RPMI7951 (cell line): Measurements from ENCODE around the gene CRISPLD2. TPM values are rescaled to one million over a fixed set of nuclear protein-coding genes. Genes with fewer than 3 reads are reported as not detected.
"Not testable (repeated sequence)": the region's sequence is repeated elsewhere in the genome, so short reads cannot be mapped to it uniquely, and the experiment has no call there.

Experiments
- DNase-seq: peaks from one replicate; pipeline ENCODE4 v3.0.0-alpha.2; 2012; ENCODE audit warnings: low read depth
- total RNA-seq: library from RNA; depleted of rRNA; stranded (reverse); fragments of >200 nt; shearing (Covaris generic); gene quantifications from 2 replicates; pipeline ENCODE4 v1.2.3, GENCODE V29; 2014

The CRISPLD2 gene
- total RNA-seq, 1 experiment from 2014 or later: 8.8 TPM

DNA sequence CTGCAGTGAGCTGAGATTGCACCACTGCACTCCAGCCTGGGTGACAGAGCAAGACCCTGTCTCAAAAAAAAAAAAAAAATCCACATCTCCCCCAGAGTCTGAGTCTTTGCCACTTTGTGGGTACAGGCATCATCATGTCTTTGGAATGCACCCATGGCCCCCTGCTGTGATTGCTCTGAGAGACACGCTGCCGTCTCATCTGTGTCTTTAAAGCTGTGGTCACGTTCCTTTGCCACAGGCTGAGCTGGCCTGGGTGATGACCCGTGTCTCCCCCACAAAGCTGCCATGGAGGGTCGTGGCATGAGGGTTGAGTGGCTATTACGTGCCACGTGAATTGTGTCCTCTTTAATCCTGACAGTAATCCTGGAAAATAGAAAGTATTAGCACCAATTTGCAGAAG, 20.2 kb downstream of the CRISPLD2 start:
- DNase-seq: peak; percentile 93

DNA sequence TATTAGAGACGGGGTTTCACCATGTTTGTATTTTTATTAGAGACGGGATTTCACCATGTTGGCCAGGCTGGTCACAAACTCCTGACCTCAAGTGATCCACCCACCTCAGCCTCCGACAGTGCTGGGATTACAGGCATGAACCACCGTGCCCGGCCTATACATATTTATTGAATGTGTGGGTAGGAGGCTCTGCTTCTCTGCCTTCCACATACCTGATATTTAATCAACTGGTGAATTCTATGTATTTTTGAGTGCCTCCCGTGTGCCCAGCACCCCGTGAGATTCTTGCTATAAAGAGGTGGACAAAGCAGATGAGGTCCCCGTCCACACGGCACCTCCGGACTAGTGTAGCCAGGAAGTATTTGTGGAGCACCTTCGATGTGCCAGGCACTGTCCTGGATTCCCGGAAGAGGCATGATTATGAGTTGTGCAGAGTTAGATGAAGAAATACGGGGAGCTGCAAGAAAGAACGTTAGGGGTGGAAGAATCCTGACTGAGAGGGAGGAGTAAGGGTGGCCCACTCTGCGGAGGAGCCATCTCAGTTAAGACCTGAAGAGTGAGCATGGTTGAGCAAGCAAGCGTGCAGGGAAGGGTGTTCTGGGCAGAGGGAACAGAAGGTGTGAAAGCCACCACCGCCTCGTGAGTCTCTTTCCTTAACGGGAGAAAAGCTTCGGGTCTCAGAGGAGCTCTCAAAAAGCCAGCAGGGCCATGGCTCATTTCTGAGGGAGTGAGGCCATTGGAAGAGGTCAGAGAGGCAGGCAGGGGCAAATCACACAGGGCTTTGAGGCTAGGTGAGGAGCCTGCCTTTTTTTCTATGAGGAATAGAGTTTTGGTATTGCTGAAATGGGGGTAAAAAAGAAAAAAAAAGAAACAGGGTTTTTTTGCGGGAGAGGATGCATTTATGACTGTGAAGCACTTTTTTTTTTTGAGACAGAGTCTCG, 21.2 kb downstream of the CRISPLD2 start:
- DNase-seq: no peak

DNA sequence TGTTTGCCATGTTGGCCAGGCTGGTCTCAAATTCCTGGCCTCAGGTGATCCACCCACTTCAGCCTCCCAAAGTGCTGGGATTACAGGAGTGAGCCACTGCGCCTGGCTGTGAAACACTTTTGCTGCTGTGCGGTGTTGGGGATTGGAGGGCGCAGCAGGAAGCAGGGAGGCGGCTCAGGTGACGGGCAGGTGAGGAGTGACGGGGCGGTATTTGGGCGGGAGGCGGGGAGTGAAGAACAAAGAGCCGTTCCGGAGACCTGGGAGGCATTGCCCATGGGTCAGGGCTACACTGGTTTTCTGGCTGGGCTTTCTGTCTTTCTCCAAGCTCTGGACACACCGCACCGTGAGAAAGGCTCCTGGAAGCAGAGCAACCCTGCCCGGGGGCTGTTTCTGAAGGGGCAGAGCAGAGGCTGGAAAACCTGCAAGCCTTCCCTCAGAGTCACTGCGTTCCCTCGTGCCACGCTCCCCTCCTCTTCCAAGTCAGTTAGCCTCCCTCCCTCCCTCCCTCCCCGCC, 22.1 kb downstream of the CRISPLD2 start:
- DNase-seq: no peak

DNA sequence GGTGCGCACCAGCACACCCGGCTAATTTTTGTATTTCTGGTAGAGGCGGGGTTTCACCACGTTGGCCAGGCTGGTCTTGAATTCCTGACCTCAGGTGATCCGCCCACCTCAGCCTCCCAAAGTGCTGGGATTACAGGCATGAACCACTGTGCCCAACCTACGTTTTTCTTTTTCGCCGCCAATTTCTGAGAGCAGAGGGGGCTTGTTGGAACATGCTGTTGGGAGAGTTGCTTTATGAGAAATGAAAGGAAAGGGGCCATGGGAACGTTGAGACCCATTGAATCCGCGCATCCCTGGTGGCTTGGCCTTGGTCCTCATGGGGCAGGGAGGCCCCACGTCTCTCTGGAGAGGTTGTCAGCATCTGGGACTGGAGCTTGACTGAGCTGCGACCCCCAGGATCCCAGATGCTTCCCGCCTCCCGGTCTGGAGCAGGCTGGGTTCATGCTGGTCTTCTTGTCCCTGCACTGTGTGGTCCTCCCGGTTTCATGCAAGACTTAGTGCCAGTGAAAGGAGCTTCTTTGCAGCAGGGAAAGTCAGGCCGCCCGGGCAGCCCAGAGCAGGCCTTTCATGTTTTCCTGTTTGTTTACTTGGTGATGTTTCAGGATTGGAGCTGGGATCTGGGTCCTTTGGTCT, 22.8 kb downstream of the CRISPLD2 start:
- DNase-seq: no peak

DNA sequence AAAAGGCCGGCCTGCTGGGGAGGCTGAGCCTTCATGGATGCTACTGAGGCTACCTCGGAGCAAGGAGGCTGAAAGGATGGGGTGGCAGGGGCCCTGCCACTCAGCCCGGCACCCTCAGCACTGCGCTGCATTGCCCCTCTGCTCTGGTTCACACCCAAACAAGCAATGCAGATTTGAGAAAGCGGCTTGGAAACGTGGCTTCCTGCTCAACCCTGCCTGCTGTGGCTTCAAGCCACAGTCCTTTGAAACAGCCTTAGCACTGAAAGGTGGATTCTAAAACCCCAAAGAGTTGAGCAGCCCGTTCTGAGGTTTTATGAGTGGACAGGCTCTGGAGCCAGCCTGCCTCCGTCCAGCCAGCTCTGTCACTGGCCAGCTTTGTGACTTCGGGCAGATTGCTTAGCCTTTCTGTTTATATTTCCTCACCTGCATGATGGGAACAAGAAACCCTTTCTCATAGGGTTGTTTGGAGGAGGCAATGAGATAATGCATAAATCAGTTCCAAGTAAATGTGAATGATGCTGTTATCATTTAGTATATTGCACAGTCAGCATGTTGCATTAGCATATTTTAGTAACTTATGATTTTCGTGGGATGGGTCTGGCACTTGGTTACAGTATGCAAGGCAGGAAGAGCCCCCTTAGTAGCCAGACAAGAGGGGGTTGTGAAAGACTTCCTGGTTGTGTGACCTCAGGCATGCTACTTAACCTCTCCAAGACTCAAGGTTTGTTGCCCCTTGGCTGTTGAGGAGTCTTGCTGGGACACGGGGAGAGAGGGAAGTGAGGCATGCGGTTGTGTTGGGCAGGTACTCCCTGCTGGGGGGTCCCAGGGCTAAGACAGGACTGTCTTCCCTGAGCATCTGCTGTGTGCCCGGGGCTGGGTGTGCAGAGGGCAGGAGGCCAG, 23.6 kb downstream of the CRISPLD2 start:
- DNase-seq: no peak

DNA sequence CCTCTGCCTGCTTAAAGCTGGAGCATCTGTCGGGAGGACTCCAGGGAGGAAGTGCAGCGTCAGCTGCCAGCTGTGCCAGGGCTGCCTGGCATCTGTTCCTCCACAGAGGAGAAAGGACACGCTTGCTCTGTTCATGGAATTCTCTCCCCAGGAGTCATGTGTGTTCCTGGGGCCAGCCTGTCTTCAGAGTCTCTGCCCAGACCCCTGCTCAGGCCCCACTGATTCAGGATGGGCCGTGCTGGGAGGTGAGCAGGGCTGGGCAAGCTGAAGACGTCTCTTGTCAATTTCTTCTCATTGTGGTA, 24.2 kb downstream of the CRISPLD2 start:
- peak; percentile 49 for DNase-seq

DNA sequence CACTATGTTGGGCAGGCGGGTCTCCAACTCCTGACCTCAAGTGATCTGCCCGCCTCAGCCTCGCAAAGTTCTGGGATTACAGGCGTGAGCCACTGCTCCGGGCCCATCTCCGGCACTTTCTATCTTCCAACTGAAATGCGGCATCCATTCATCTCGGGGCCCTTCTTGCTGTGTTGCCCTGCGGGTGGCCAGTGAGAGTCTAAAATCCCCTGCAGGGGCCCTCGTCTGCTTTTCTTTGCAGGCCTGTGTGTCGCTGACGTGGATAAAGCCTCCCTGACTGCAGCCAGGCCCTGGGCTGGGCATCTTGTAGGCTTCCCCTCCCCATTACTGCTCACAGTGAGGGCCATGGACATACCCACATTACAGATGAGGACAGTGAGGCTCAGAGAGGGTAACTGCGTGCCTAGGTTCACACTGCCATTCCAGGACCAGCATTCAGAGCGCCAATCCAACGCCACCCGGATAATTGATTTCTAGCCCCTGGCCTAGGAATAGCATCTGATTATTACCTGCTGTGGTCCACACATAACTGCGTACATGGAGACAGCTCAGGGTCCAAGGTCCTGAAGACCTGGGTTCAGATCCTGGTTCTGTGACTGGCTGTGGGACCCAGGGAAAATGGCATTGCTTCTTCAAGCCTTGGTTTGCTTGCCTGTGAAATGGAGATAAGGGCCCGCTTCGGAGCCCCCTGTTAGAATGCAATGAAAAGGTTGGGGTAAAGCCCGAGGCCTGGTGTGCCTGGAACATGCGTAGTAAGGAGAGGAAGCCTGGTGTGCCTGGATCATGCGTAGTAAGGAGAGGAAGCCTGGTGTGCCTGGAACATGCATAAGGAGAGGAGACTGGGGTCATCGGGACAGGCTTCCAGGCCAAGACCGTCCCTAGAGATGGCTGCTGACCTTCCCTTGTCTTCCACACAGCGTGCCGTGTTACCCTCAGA, 25.0 kb downstream of the CRISPLD2 start:
- no peak for DNase-seq

DNA sequence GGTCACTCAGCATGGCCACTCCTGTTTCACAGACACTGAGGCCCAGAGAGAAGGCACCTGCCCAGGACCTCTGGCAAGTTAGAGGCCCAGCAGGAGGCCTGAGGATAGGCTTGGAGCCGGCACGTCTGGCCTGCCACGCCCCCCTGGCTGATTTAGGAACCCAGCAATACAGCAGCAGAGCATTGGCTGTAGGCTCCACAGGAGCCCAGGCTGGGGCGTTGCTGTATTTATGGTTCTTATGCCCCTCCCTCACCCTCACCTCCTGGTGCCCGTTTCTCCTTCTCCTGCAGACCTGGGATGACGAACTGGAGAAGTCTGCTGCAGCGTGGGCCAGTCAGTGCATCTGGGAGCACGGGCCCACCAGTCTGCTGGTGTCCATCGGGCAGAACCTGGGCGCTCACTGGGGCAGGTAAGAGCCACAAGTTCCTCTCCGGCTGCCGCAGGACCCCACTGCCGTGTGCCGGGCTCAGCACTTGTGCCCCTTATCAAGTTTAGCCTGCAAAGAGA, 25.8 kb downstream of the CRISPLD2 start:
- no peak for DNase-seq

DNA sequence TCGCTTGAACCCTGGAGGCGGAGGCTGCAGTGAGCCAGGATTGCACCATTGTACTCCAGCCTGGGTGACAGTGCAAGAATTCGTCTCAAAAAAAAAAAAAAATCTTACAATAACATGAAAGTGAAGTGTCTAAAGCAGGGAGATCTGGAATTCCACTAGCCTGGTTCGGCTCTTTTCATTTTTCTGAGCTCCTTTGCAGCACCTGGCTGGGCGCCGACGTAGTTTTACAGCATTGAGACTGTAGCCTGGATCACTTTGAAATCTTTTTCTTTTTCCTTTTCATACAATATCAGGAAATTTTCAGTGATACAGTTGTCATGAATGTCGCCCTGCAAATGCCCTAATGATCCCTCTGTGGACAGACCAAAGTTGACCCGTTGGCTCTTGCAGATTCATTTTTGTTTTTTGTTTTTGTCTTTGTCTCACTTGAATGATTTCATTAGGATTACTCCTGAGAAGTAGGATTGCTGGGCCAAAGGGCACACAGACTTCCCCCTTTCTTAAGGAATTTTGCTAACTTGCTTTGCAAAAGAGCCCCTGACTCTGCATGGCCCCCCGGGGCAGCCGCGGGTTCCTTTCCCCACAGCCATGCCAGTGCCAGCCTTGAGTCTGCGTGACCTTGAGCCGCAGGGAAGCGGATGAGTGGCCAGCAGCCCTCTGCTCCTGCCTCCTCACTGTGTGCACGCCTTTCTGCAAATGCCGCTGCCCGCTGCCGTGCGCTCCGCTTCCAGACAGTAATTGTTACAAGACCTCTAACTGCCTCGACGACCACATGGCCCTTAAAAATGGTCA, 28.0 kb downstream of the CRISPLD2 start:
- peak; percentile 64 for DNase-seq

DNA sequence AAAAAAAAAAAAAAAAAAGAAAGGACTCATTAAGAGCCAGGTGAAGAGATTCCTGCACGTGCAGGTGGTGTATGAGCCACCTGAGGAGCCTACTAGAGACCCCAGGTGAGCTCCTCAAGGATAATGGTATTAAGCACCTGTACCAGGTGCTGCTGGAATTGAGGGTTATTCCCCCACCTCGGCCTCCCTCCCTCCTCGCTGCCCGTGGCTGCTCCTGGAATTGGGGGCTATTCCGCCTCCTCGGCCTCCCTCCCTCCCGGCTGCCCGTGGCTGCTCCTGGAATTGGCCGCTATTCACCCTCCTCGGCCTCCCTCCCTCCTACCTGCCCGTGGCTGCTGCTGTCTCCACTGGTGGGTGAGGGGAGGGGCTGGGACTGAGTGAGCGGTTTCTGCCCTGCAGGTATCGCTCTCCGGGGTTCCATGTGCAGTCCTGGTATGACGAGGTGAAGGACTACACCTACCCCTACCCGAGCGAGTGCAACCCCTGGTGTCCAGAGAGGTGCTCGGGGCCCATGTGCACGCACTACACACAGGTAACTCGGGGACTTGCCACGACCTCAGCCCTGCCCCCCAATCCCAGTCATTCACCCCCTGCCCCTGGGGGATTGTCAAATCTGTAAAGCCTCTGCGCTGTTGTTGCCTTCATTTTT, 29.3 kb downstream of the CRISPLD2 start:
- DNase-seq: no peak

DNA sequence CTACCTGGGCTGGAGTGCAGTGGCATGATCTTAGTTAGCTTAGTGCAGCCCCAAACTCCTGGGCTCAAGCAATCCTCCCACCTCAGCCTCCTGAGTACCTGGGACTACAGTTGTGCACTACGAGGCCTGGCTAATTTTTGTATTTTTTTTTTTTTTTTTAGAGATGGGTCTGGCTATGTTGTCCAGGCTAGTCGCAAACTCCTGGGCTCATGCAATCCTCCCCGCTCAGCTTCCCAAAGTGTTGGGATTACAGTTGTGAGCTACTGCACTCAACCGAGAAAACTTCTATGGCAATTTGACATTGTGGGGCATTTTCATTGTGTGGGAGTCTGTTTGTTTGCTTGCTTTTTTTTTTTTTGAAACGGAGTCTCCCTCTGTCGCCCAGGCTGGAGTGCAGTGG, 30.0 kb downstream of the CRISPLD2 start:
- no peak for DNase-seq

DNA sequence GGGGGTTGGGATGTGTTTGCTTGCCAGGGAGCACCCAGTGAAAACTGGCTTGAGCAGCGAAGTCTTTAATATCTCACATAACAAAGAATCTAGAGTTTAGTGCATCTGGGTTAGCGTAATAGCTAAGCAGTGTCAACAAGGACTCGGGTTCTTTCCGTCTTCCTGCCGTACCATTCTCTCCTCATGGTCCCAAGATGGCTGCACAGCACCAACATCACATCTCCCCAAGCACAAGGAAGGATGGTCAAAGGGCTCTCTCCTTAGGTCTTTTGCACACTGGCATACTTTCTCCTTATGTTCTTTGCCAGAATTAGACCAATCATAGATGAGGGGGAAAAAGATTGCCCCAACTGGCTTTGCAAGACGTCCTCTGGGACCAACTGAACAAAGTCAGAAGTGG, 30.9 kb downstream of the CRISPLD2 start:
- no peak for DNase-seq

DNA sequence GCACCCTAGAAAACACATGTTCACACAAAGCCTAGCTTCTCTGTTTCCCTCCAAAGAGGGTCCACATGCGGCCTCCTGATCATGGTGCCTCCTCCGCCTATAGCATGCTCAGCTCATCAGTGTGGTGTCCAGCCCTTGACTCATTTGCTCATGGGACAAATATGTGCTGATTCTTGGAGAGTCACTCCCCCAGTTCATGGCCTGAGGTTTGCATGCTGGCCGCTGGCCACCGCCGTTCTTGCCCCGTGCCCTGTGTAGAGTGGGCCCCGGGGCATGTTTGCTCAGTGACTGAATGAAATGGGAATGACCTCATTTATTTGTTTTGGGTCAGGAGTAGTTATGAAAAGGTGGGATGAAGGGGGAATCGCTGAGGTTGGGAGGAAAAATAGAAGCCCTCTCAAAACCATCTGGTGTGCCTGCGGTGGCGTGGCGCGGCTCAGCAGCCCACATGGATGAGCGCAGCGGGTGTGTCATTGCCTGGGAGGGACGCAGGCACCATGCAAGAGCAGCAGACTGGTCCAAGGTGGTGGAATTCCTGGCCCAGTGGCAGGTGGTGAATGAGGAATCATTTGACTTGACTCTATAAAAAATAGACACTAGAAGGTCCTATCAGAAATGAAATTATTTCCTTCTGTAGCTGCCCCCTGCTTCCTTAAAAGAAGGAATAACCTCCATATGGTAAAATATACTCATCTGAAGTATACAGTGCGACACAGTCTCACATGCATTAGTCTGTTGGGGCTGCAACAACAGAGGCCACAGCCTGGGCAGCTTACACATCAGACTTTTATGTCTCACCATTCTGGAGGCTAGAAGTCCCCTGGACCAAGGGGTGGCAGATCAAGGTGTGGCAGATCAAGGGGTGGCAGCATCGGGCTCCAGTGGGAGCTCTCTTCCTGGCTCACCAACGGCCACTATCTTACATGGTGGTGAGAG, 31.7 kb downstream of the CRISPLD2 start:
- DNase-seq: peak; percentile 100

DNA sequence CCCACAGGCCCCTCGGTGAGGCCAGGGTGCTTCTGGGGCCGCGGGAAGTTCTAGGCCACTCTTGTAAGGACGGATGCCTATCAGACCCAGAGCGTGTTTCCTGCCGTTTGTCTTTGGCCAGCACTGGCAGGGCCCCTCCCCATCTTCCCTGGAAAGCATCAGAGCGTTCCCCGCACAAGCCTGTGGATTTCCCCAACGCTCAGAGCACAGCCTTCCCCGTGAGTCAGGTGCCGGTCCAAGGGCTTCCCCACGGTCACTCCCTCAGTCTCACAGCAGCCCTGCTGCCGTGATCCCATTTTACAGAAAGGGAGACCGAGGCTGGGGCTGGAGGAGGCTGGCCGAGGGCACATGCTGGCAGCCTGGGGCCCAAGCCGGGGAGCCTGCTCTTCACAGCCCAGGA, 33.7 kb downstream of the CRISPLD2 start:
- no peak for DNase-seq

DNA sequence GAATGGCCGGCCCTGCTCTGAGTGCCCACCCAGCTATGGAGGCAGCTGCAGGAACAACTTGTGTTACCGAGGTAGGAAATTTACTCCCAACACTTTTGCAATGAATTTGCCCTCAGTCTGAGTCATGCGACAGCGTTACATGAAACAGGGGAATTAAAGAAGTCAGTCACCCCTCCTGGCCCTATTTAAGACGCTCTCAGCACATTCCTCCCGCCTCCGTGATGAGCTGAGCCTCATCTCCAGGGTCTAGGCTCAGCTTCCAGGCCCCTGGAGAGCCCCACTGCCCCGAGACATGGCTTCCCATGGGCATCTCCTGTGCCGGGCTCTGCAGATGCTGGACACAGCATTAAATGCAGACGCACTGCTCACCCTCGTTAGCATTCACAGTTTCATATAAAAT, 35.0 kb downstream of the CRISPLD2 start:
- DNase-seq: peak; percentile 51

DNA sequence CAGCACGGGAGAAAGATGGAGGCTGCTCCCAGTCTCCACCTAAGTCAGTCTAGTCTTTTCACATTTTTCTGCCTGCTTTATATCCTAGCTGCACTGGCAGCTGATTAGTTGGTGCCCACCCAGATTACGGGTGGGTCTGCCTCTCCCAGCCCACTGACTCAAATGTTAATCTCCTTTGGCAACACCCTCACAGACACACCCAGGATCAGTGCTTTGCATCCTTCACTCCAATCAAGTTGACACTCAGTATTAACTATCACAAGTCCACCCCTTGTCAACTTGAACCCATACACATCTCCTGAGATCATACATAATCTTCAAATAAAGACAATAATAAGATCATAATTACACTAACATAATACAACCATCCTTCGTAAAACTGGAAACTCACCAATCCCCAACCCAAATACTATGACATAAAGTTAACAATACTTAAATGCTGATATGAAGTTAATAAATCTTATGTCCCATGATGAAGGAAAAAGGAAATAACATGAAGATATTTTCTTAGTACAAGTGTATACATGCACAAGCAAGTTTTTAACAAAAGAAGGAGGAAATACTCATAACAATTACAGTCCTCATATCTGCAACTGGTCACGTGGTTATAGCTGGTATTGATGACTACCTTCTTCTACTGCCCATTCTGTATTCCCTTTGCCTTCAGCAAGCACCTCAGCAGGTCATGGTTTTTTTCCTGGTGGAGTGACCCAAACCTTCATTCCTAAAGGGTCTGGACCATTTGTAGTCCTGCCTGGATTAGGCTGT, 35.8 kb downstream of the CRISPLD2 start:
- DNase-seq: not testable (repeated sequence)

DNA sequence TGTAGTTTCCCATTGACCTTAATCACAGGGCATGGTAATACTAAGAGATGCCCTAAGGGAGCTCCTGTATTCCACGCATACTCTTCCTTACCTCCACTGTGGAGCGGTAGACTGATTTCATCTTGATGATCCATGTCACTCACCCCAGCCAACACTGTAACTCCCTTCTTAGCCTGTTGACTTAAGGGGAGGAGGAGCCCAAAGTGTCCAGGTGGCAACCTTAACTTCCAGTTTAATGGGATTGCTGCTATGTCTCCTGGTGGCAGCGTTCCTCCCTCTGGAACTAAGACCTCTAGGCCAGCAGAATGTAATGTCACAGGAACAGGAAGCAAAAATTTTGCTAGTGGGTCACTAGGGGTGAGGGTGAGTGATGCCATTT, 36.4 kb downstream of the CRISPLD2 start:
- DNase-seq: not testable (repeated sequence)

DNA sequence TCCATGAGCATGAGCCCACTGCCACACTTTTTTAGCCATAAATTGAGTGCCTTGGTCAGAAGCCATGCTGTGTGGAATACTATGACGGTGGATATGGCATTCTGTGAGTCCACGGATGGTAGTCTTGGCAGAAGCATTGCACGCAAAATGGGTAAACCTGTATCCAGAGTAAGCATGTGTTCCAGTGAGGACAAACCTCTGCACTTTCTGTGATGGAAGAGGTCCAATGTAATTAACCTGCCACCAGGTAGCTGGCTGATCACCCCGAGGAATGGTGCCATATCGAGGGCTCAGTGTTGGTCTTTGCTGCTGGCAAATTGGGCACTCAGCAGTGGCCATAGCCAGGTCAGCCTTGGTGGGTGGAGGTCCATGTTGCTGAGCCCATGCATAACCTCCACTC, 37.0 kb downstream of the CRISPLD2 start:
- not testable (repeated sequence) for DNase-seq
